ENCODE data around the gene FHIP2A. TPM values are rescaled to one million over a fixed set of nuclear protein-coding genes. Genes with fewer than 3 reads are reported as not detected.

The FHIP2A gene
- total RNA-seq, 6 donors from 2014 or later: 21.9 to 45.5 (median 26.2) TPM

- peak overlapping the region; percentile 97 to 100 (median 98) for H3K27ac ChIP-seq
- DNase-seq: no peak
- H3K4me1 ChIP-seq: peaks cover 32 to 39% (median 33%) of the 10 kb centered on the region in 4 donors
- no peaks in the 10 kb centered on the region for H3K27me3 ChIP-seq
- TF ChIP-seq POLR2A (IDR thresholded peaks at IDR 0.05): no peak
- no peak for TF ChIP-seq POLR2AphosphoS5 (IDR thresholded peaks at IDR 0.05)
- no peak for TF ChIP-seq CTCF (IDR thresholded peaks at IDR 0.05)
- no peak for TF ChIP-seq EP300 (IDR thresholded peaks at IDR 0.05)
- peak overlapping the region; percentile 78 to 88 (median 84) for H3K4me3 ChIP-seq
- H3K9me3 ChIP-seq: no peaks in the 10 kb centered on the region
- WGBS, 2 donors: 3 to 10% methylated on average over 2 of the region's 2 CpGs
- no peaks in the 10 kb centered on the region for H3K36me3 ChIP-seq
- no peak for ATAC-seq (ENCODE audit: low FRiP score in 2 of 2)
Observed at GRCh38 chr10:114823077-114823463, 1.5 kb downstream of the FHIP2A start.

GRCh38 chr10:114824391-114824790 is 2.8 kb downstream of the FHIP2A start:
- TF ChIP-seq EP300 (IDR thresholded peaks at IDR 0.05) (no peak), POLR2AphosphoS5 (IDR thresholded peaks at IDR 0.05) (no peak), POLR2A (IDR thresholded peaks at IDR 0.05) (no peak)
- Histone ChIP-seq H3K27me3 (no peaks in the 10 kb centered on the region), H3K27ac (peak overlapping the region in 2 of 4 donors; percentile 99 to 100), H3K4me3 (peak overlapping the region in 1 of 4 donors; percentile 3), H3K4me1 (peaks cover 32 to 39% (median 33%) of the 10 kb centered on the region in 4 donors), H3K9me3 (no peaks in the 10 kb centered on the region), H3K36me3 (no peaks in the 10 kb centered on the region)
- 80 to 82% methylated on average over 1 of the region's 1 CpG for WGBS, 2 donors
- ATAC-seq (ENCODE audit: low FRiP score in 2 of 2) (no peak), DNase-seq (no peak)

- H3K27ac ChIP-seq: peak overlapping the region in 1 of 4 donors; percentile 30
Observed at GRCh38 chr10:114825513-114826253, 4.1 kb downstream of the FHIP2A start.

GRCh38 chr10:114829160-114829909 is 7.8 kb downstream of the FHIP2A start:
- TF ChIP-seq CTCF (IDR thresholded peaks at IDR 0.05) (no peak), EP300 (IDR thresholded peaks at IDR 0.05) (no peak)
- ATAC-seq (ENCODE audit: low FRiP score in 2 of 2): no peak

More at GRCh38 chr10:114825513-114826253, 4.1 kb downstream of the FHIP2A start:
- no peaks in the 10 kb centered on the region for H3K9me3 ChIP-seq
- H3K36me3 ChIP-seq: no peaks in the 10 kb centered on the region
- ATAC-seq (ENCODE audit: low FRiP score in 2 of 2): no peak
- no peak overlapping the region for H3K4me3 ChIP-seq
- peaks cover 31 to 39% (median 33%) of the 10 kb centered on the region in 4 donors for H3K4me1 ChIP-seq
- TF ChIP-seq CTCF (IDR thresholded peaks at IDR 0.05): no peak
- no peak for DNase-seq
- no peaks in the 10 kb centered on the region for H3K27me3 ChIP-seq
- 61 to 76% methylated on average over 4 of the region's 4 CpGs for WGBS, 2 donors

GRCh38 chr10:114831186-114831867 is 9.7 kb downstream of the FHIP2A start:
- Histone ChIP-seq H3K27me3 (no peaks in the 10 kb centered on the region), H3K36me3 (peaks cover 11 to 41% (median 13%) of the 10 kb centered on the region in 4 donors), H3K4me1 (peaks cover 0 to 9% (median 3%) of the 10 kb centered on the region in 4 donors), H3K27ac (peak overlapping the region in 1 of 4 donors; percentile 5), H3K4me3 (no peak overlapping the region), H3K9me3 (no peaks in the 10 kb centered on the region)
- no peak for ATAC-seq (ENCODE audit: low FRiP score in 2 of 2)
- DNase-seq: no peak
- TF ChIP-seq POLR2AphosphoS5 (IDR thresholded peaks at IDR 0.05) (no peak), POLR2A (IDR thresholded peaks at IDR 0.05) (no peak), EP300 (IDR thresholded peaks at IDR 0.05) (no peak), CTCF (IDR thresholded peaks at IDR 0.05) (no peak)
- 82 to 86% methylated on average over 6 of the region's 6 CpGs for WGBS, 2 donors

More at GRCh38 chr10:114829160-114829909, 7.8 kb downstream of the FHIP2A start:
- peaks cover 13 to 28% (median 22%) of the 10 kb centered on the region in 4 donors for H3K4me1 ChIP-seq
- WGBS, 2 donors: 82 to 83% methylated on average over 4 of the region's 4 CpGs
- H3K27me3 ChIP-seq: no peaks in the 10 kb centered on the region
- H3K4me3 ChIP-seq: no peak overlapping the region
- H3K36me3 ChIP-seq: peaks cover 3 to 23% (median 9%) of the 10 kb centered on the region in 4 donors
- no peak overlapping the region for H3K27ac ChIP-seq
- no peaks in the 10 kb centered on the region for H3K9me3 ChIP-seq
- no peak for DNase-seq

Data from upper lobe of left lung (tissue), 6 donors.